Endodermal cell (in vitro differentiated cells): ENCODE measurements around the gene PDIA2. TPM values are rescaled to one million over a fixed set of nuclear protein-coding genes. Genes with fewer than 3 reads are reported as not detected.

Experiments
- DNase-seq: peaks from one replicate; pipeline ENCODE4 v3.0.0-alpha.2; 2017
- H3K27ac ChIP-seq: 2 replicates; pipeline ENCODE4 v1.5.1; 2013; ENCODE audit warnings: mild to moderate bottlenecking, low read depth, low read length, moderate library complexity
- H3K27me3 ChIP-seq: 2 replicates; pipeline ENCODE4 v1.6.1; 2013; ENCODE audit warnings: mild to moderate bottlenecking, low read length, moderate library complexity; ENCODE audit not compliant: insufficient read depth, control insufficient read depth, poor library complexity, severe bottlenecking
- H3K36me3 ChIP-seq: 2 replicates; pipeline ENCODE4 v1.7.0; 2013; ENCODE audit warnings: mild to moderate bottlenecking, low read length, moderate library complexity; ENCODE audit not compliant: control insufficient read depth, insufficient read depth
- H3K4me1 ChIP-seq: one replicate; pipeline ENCODE4 v1.7.0; 2013; ENCODE audit warnings: low read length; ENCODE audit not compliant: control insufficient read depth, insufficient read depth
- H3K4me3 ChIP-seq: 2 replicates; pipeline ENCODE4 v1.5.1; 2013; ENCODE audit warnings: mild to moderate bottlenecking, low read length, moderate library complexity
- H3K9ac ChIP-seq: 2 replicates; pipeline ENCODE4 v1.6.1; 2013; ENCODE audit warnings: mild to moderate bottlenecking, low read length, moderate library complexity; ENCODE audit not compliant: poor library complexity, severe bottlenecking; ENCODE audit errors: extremely low read depth
- H3K9me3 ChIP-seq: 2 replicates; pipeline ENCODE4 v1.6.1; 2013; ENCODE audit warnings: mild to moderate bottlenecking, low read length, moderate library complexity; ENCODE audit not compliant: control insufficient read depth
- H3K27ac Mint-ChIP-seq: 2 replicates; pipeline ENCODE4 v1.8.0; 2020; ENCODE audit warnings: mixed read lengths
- H3K27me3 Mint-ChIP-seq: 2 replicates; pipeline ENCODE4 v1.8.0; 2021; ENCODE audit warnings: mild to moderate bottlenecking, mixed read lengths; ENCODE audit not compliant: insufficient read depth
- H3K36me3 Mint-ChIP-seq: 2 replicates; pipeline ENCODE4 v1.8.0; 2020; ENCODE audit warnings: low read depth, mixed read lengths
- H3K4me1 Mint-ChIP-seq: 2 replicates; pipeline ENCODE4 v1.8.0; 2020; ENCODE audit warnings: mixed read lengths
- H3K4me3 Mint-ChIP-seq: 2 replicates; pipeline ENCODE4 v1.8.0; 2020; ENCODE audit warnings: mild to moderate bottlenecking, moderate library complexity, mixed read lengths
- H3K9me3 Mint-ChIP-seq: 2 replicates; pipeline ENCODE4 v1.8.0; 2020; ENCODE audit warnings: mild to moderate bottlenecking, mixed read lengths
- WGBS, 2 experiments: methylation state at CpG; one replicate each; pipeline versions ENCODE4 v1.1.5 to v1.1.7; 2013; ENCODE audit warnings: missing lambda C conversion rate in 2 of 2, mixed read lengths in 1 of 2; ENCODE audit not compliant: insufficient coverage in 1 of 2, insufficient read length in 1 of 2; 5-methylcytosine and 5-hydroxymethylcytosine counted together
- total RNA-seq, 2 donors: library from RNA; stranded (reverse); fragmentation: NEBNext Ultra II Directional in 1 of 2; extraction: Animal tissue kit (Norgen Biotek cat#: 25700) in 1 of 2; gene quantifications; 2 replicates in 1 of 2; 3 replicates in 1 of 2; pipeline ENCODE4 v1.2.1, GENCODE V29; 2021
- TF ChIP-seq, protein P1 (sequence below): fragments of 200-600 bp; sonication (generic); conservative IDR thresholded peaks from 2 replicates; pipeline ENCODE4 v1.5.0; 2021; ENCODE audit warnings: antibody characterized with exemption, mild to moderate bottlenecking

The PDIA2 gene
- total RNA-seq, 2 donors from 2014 or later = 2.9 to 9.9 TPM

DNA sequence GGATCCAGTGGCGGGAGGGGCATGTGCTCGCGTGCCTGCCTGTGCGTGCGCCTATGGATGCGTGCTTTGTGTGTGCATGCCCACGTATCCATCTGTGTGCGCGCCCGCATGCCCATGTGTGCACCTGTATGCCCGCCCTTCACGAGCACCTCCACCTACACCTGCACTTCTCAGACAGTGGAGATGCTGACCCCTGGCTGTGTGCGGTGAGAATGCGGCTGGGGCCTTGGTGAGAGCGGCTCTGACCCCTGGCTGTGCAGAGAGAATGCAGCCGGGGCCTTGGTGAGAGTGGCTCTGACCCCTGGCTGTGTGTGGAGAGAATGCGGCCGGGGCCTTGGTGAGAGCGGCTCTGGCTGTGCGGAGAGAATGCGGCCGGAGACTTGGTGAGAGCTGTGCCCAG lies 35.7 kb downstream of the PDIA2 start:
- peak overlapping the region; percentile 89 for H3K27ac Mint-ChIP-seq
- H3K27me3 Mint-ChIP-seq = no peaks in the 10 kb centered on the region
- Histone ChIP-seq H3K9ac (no peak overlapping the region), H3K4me3 (no peak overlapping the region), H3K27me3 (no peaks in the 10 kb centered on the region), H3K4me1 (no peaks in the 10 kb centered on the region), H3K9me3 (no peaks in the 10 kb centered on the region), H3K27ac (no peak overlapping the region), H3K36me3 (peaks cover 38% of the 10 kb centered on the region)
- no peak overlapping the region for H3K4me3 Mint-ChIP-seq
- peaks cover 32% of the 10 kb centered on the region for H3K36me3 Mint-ChIP-seq
- 83 to 84% methylated on average over 19 to 22 of the region's 22 CpGs for WGBS, 2 experiments
- no peaks in the 10 kb centered on the region for H3K9me3 Mint-ChIP-seq
- peaks cover 11% of the 10 kb centered on the region for H3K4me1 Mint-ChIP-seq
- TF ChIP-seq, protein P1, sequence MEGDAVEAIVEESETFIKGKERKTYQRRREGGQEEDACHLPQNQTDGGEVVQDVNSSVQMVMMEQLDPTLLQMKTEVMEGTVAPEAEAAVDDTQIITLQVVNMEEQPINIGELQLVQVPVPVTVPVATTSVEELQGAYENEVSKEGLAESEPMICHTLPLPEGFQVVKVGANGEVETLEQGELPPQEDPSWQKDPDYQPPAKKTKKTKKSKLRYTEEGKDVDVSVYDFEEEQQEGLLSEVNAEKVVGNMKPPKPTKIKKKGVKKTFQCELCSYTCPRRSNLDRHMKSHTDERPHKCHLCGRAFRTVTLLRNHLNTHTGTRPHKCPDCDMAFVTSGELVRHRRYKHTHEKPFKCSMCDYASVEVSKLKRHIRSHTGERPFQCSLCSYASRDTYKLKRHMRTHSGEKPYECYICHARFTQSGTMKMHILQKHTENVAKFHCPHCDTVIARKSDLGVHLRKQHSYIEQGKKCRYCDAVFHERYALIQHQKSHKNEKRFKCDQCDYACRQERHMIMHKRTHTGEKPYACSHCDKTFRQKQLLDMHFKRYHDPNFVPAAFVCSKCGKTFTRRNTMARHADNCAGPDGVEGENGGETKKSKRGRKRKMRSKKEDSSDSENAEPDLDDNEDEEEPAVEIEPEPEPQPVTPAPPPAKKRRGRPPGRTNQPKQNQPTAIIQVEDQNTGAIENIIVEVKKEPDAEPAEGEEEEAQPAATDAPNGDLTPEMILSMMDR = peak; percentile 83
- peak; percentile 93 for DNase-seq

DNA sequence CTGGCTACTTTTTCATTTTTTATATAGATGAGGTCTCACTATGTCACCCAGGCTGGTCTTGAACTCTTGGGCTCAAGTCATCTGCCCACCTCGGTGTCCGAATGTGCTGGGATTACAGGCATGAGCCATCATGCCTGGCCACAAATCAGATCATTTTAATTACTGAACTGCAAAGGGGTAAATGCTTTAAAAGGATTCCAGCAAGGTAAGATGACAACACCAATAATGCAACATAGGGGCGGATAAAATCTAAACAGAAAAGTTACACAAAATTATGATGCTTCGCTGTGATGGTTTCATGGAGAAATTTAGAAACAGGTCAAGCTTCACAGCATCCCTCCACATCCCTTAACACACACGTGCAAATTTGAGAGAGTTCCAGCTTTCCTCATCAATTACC lies 37.2 kb downstream of the PDIA2 start:
- no peak overlapping the region for H3K27ac Mint-ChIP-seq
- H3K9ac ChIP-seq = no peak overlapping the region
- no peak for DNase-seq
- H3K9me3 ChIP-seq = no peaks in the 10 kb centered on the region
- no peaks in the 10 kb centered on the region for H3K27me3 Mint-ChIP-seq
- 92 to 99% methylated on average over 3 to 5 of the region's 5 CpGs for WGBS, 2 experiments
- H3K4me1 ChIP-seq = no peaks in the 10 kb centered on the region
- peaks cover 22% of the 10 kb centered on the region for H3K36me3 Mint-ChIP-seq
- TF ChIP-seq, protein P1 = no peak
- H3K27ac ChIP-seq = no peak overlapping the region
- H3K27me3 ChIP-seq = no peaks in the 10 kb centered on the region
- peaks cover 24% of the 10 kb centered on the region for H3K36me3 ChIP-seq
- H3K9me3 Mint-ChIP-seq = no peaks in the 10 kb centered on the region
- no peak overlapping the region for H3K4me3 ChIP-seq
- no peak overlapping the region for H3K4me3 Mint-ChIP-seq
- H3K4me1 Mint-ChIP-seq = peaks cover 22% of the 10 kb centered on the region

DNA sequence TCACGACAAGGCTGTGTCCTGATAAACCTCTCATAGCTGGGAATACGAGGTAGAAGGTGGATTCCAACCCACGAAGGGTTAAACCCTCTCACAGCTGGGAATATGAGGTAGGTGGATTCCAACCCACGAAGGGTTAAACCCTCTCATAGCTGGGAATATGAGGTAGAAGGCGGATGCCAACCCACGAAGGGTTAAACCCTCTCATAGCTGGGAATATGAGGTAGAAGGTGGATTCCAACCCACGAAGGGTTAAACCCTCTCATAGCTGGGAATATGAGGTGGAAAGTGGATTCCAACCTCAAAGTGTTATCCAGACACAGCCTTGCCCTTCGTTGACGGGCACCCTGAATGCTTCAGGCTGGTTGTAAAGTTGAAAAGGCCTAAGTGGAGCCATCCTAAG lies 38.6 kb downstream of the PDIA2 start:
- Histone ChIP-seq H3K9me3 (no peaks in the 10 kb centered on the region), H3K27me3 (no peaks in the 10 kb centered on the region), H3K9ac (no peak overlapping the region), H3K4me3 (no peak overlapping the region), H3K4me1 (no peaks in the 10 kb centered on the region), H3K36me3 (peaks cover 24% of the 10 kb centered on the region), H3K27ac (no peak overlapping the region)
- Mint-ChIP-seq H3K4me1 (peaks cover 27% of the 10 kb centered on the region), H3K27ac (no peak overlapping the region), H3K4me3 (no peak overlapping the region), H3K27me3 (no peaks in the 10 kb centered on the region), H3K9me3 (no peaks in the 10 kb centered on the region), H3K36me3 (peaks cover 20% of the 10 kb centered on the region)
- TF ChIP-seq, protein P1 = no peak
- WGBS, 2 experiments = 86 to 90% methylated on average over 8 to 9 of the region's 9 CpGs
- DNase-seq = no peak
